ENCODE measurements around the gene LRRC4C.
"Not testable (repeated sequence)": the region's sequence is repeated elsewhere in the genome, so short reads cannot be mapped to it uniquely, and the experiment has no call there.

LRRC4C gene

DNA sequence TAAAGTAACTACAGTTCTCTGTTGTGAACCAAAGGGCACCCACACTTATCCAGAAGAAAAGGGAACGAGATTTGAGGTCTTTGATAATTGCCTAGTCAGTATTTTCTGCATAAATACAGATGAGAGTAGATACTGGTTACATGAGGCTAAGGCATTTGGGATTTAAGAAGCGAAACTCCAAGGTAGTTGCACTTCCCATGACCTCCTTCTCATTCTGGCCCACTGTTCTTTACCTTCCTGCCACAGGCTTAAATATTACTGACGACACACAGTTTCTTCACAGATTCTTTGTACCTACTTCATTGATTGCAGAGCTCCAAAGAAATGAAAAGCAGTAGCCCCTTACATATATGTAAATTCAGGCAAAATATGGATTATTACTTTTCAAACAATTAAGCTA, 915.3 kb downstream of the LRRC4C start:
- Histone ChIP-seq H3K4me1 (ENCODE audit: control insufficient read depth, insufficient read depth, low read length) (no peaks in the 10 kb centered on the region), H3K27me3 (ENCODE audit: control insufficient read depth, insufficient read depth, low read length) (no peaks in the 10 kb centered on the region), H3K36me3 (ENCODE audit: control insufficient read depth, insufficient read depth, low read length) (no peaks in the 10 kb centered on the region), H3K27ac (ENCODE audit: low read length) (no peak overlapping the region), H3K9me3 (ENCODE audit: control insufficient read depth, insufficient read depth, low read length) (no peaks in the 10 kb centered on the region), H3K4me3 (ENCODE audit: low read length) (no peak overlapping the region)
- no CpG with 5 or more reads among the region's 3 CpGs for WGBS (ENCODE audit: insufficient coverage, insufficient read length)
- DNase-seq (ENCODE audit: low read depth, low spot score) = no peak

DNA sequence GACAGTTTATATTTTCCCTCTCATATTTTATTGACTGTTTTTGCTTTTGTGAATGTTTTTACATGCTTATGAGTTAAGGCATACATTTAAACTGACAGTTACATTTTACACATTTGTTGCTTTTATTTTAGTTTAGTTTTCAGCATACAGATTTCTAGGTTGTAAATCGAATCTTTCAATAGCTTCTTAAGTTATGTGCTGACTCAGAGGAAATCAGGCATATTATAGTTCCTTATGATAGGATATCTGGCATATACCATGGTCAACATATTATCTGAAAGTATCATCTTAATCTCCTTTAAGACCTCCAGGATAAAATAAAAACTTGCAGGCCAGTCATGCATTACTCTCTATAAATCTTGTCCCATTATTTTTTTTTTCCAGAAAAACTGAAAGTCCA, 916.6 kb downstream of the LRRC4C start:
- no peak for DNase-seq (ENCODE audit: low read depth, low spot score)
- Histone ChIP-seq H3K4me3 (ENCODE audit: low read length) (no peak overlapping the region), H3K4me1 (ENCODE audit: control insufficient read depth, insufficient read depth, low read length) (no peaks in the 10 kb centered on the region), H3K27ac (ENCODE audit: low read length) (no peak overlapping the region), H3K36me3 (ENCODE audit: control insufficient read depth, insufficient read depth, low read length) (no peaks in the 10 kb centered on the region), H3K9me3 (ENCODE audit: control insufficient read depth, insufficient read depth, low read length) (no peaks in the 10 kb centered on the region), H3K27me3 (ENCODE audit: control insufficient read depth, insufficient read depth, low read length) (no peaks in the 10 kb centered on the region)
- WGBS (ENCODE audit: insufficient coverage, insufficient read length) = no CpG with 5 or more reads among the region's 1 CpG

DNA sequence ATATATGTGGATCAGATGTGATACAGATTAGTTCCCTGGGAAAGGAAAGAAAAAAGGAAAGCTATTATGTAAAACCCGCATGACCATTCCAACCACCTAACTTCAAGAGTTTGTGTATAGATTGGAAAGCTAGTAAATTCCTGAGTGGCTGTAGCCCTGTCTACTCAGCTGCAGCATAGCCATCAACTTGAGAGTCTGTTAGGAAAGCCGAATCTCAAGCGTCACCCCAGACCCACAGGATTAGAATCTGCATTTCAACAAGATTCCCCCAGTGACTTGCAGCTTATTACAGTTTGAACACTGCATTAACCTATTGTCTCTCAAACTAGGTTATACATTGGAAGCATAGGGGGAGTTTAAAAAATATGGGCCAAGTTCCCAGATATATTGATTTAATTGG, 921.7 kb downstream of the LRRC4C start:
- no peak for DNase-seq (ENCODE audit: low read depth, low spot score)
- Histone ChIP-seq H3K27ac (ENCODE audit: low read length) (no peak overlapping the region), H3K36me3 (ENCODE audit: control insufficient read depth, insufficient read depth, low read length) (no peaks in the 10 kb centered on the region), H3K27me3 (ENCODE audit: control insufficient read depth, insufficient read depth, low read length) (no peaks in the 10 kb centered on the region), H3K4me3 (ENCODE audit: low read length) (no peak overlapping the region), H3K4me1 (ENCODE audit: control insufficient read depth, insufficient read depth, low read length) (no peaks in the 10 kb centered on the region), H3K9me3 (ENCODE audit: control insufficient read depth, insufficient read depth, low read length) (no peaks in the 10 kb centered on the region)
- no CpG with 5 or more reads among the region's 3 CpGs for WGBS (ENCODE audit: insufficient coverage, insufficient read length)

DNA sequence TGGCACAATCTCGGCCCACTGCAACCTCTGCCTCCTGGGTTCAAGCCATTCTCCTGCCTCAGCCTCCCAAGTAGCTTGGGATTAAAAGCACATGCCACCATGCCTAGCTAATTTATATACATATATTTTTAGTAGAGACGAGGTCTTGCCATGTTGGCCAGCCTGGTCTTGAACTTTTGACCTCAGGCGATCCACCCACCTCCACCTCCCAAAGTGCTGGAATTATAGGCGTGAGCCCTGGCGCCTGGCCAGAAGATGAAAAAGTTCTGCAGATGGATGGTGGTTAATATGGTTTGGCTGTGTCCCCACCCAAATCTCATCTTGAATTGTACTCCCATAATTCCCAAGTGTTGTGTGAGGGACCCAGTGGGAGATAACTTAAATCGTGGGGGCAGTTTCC, 937.4 kb downstream of the LRRC4C start:
- not testable (repeated sequence) for H3K27ac ChIP-seq (ENCODE audit: low read length); H3K4me3 ChIP-seq (ENCODE audit: low read length); H3K4me1 ChIP-seq (ENCODE audit: control insufficient read depth, insufficient read depth, low read length); DNase-seq (ENCODE audit: low read depth, low spot score); H3K27me3 ChIP-seq (ENCODE audit: control insufficient read depth, insufficient read depth, low read length); H3K36me3 ChIP-seq (ENCODE audit: control insufficient read depth, insufficient read depth, low read length); H3K9me3 ChIP-seq (ENCODE audit: control insufficient read depth, insufficient read depth, low read length)
- WGBS (ENCODE audit: insufficient coverage, insufficient read length) = no CpG with 5 or more reads among the region's 6 CpGs

DNA sequence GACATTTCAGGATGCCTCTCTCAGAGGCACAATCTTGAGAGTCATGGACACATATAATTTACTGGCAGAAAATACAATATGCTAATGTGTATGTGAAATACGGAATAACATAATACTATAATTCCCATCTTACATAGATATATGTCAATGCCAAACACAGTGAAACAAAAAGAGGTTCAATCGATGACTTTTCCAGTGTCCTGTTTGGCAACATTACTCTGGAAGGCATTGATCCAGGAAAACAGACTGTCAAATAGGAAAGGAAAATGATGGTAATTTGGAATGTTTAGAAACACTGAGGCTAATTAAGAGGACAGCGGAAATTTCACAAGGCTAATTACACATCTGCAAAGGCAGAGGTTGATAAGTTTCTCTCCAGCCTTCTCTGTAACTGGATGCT, 942.3 kb downstream of the LRRC4C start:
- Histone ChIP-seq H3K9me3 (ENCODE audit: control insufficient read depth, insufficient read depth, low read length) (no peaks in the 10 kb centered on the region), H3K36me3 (ENCODE audit: control insufficient read depth, insufficient read depth, low read length) (no peaks in the 10 kb centered on the region), H3K4me1 (ENCODE audit: control insufficient read depth, insufficient read depth, low read length) (no peaks in the 10 kb centered on the region)

DNA sequence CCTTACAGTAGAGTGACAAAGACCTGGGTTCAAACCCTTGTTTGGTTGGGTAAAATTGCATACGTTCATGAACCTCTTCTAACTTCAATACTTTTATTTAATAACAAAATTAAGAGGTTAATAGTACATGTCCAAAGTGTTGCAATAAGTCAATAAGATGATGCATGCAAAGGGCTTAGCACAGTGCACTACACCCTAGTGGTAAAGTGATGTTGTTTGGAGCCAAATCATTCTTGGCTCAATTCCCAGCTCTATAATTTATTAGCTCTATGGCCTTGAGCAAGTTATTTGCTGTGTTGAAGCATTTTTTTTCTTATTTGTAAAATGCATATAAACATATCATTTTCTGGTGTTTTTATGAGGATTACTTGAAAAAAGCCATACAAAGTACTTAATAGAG, 945.3 kb downstream of the LRRC4C start:
- no peaks in the 10 kb centered on the region for H3K9me3 ChIP-seq (ENCODE audit: control insufficient read depth, insufficient read depth, low read length)
- H3K36me3 ChIP-seq (ENCODE audit: control insufficient read depth, insufficient read depth, low read length) = no peaks in the 10 kb centered on the region
- DNase-seq (ENCODE audit: low read depth, low spot score) = no peak
- H3K27me3 ChIP-seq (ENCODE audit: control insufficient read depth, insufficient read depth, low read length) = no peaks in the 10 kb centered on the region
- H3K27ac ChIP-seq (ENCODE audit: low read length) = no peak overlapping the region
- no peaks in the 10 kb centered on the region for H3K4me1 ChIP-seq (ENCODE audit: control insufficient read depth, insufficient read depth, low read length)
- H3K4me3 ChIP-seq (ENCODE audit: low read length) = no peak overlapping the region
- no CpG with 5 or more reads among the region's 1 CpG for WGBS (ENCODE audit: insufficient coverage, insufficient read length)

More for the DNA sequence above, 942.3 kb downstream of the LRRC4C start:
- no peak for DNase-seq (ENCODE audit: low read depth, low spot score)
- no peak overlapping the region for H3K27ac ChIP-seq (ENCODE audit: low read length)
- no peaks in the 10 kb centered on the region for H3K27me3 ChIP-seq (ENCODE audit: control insufficient read depth, insufficient read depth, low read length)
- H3K4me3 ChIP-seq (ENCODE audit: low read length) = no peak overlapping the region
- WGBS (ENCODE audit: insufficient coverage, insufficient read length) = no CpG with 5 or more reads among the region's 3 CpGs

DNA sequence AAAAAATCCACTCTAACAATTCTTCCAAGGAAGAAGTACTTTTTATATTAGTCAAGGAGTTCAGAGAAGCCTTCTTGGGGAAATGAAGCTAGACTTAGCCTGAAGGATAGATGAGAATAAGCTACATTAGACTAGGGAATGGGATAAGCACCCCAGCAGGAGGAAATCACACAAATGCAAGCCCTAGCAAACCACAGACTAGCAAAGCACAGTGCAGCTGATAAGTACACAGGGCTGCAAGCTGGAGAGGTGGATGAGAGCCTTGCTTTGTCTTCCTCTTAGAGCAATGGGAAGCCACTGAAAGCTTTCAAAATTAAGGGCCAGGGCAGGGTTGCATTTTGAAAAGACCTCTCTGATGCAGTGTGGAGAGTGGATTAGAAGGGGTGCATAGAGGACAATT, 946.2 kb downstream of the LRRC4C start:
- H3K27me3 ChIP-seq (ENCODE audit: control insufficient read depth, insufficient read depth, low read length) = no peaks in the 10 kb centered on the region
- no peak for DNase-seq (ENCODE audit: low read depth, low spot score)
- no peak overlapping the region for H3K4me3 ChIP-seq (ENCODE audit: low read length)
- no peaks in the 10 kb centered on the region for H3K36me3 ChIP-seq (ENCODE audit: control insufficient read depth, insufficient read depth, low read length)
- no peaks in the 10 kb centered on the region for H3K4me1 ChIP-seq (ENCODE audit: control insufficient read depth, insufficient read depth, low read length)
- H3K9me3 ChIP-seq (ENCODE audit: control insufficient read depth, insufficient read depth, low read length) = no peaks in the 10 kb centered on the region
- no peak overlapping the region for H3K27ac ChIP-seq (ENCODE audit: low read length)

DNA sequence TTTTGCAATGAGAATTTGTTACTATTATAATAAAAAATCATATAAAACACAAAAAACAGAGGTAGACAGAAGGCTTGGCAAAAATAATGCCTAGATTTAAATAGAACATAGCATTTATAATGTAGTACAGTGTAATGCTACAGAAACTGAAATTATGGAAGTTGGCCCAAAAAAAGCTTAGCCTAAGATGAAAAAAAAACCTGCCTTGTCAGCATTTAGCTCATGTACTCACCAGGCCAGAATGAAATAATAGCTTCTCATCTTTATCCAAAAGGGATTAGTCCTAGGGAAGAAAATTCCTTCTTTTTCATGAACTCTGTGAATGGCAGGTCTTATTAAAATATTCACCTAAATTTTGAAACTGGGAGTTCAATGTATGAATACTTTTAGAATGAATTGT, 951.1 kb downstream of the LRRC4C start:
- no peaks in the 10 kb centered on the region for H3K9me3 ChIP-seq (ENCODE audit: control insufficient read depth, insufficient read depth, low read length)
- no peak for DNase-seq (ENCODE audit: low read depth, low spot score)
- no peak overlapping the region for H3K4me3 ChIP-seq (ENCODE audit: low read length)
- H3K27me3 ChIP-seq (ENCODE audit: control insufficient read depth, insufficient read depth, low read length) = no peaks in the 10 kb centered on the region
- no peaks in the 10 kb centered on the region for H3K4me1 ChIP-seq (ENCODE audit: control insufficient read depth, insufficient read depth, low read length)
- H3K27ac ChIP-seq (ENCODE audit: low read length) = no peak overlapping the region
- H3K36me3 ChIP-seq (ENCODE audit: control insufficient read depth, insufficient read depth, low read length) = no peaks in the 10 kb centered on the region

DNA sequence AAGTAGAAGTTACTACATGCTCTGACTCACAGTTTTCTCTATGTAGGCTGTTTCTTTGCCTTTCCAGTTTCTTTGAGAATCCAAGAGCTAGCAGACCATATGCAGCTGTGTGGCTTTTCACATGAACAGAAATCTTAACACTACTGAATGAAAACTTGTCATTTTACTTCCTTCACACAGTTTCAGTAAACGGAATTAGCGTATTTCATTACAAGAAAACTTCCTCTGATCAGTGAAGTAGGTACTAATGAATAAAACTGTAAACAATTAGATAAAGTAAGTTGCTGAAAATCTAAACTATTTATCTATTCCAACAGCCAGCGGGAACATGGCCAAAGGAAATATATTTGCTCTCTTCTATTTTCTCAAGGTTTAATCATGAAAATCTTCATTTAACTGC, 953.2 kb downstream of the LRRC4C start:
- no peak for DNase-seq (ENCODE audit: low read depth, low spot score)
- Histone ChIP-seq H3K4me3 (ENCODE audit: low read length) (no peak overlapping the region), H3K27ac (ENCODE audit: low read length) (no peak overlapping the region), H3K36me3 (ENCODE audit: control insufficient read depth, insufficient read depth, low read length) (no peaks in the 10 kb centered on the region), H3K9me3 (ENCODE audit: control insufficient read depth, insufficient read depth, low read length) (no peaks in the 10 kb centered on the region), H3K4me1 (ENCODE audit: control insufficient read depth, insufficient read depth, low read length) (no peaks in the 10 kb centered on the region), H3K27me3 (ENCODE audit: control insufficient read depth, insufficient read depth, low read length) (no peaks in the 10 kb centered on the region)
- no CpG with 5 or more reads among the region's 3 CpGs for WGBS (ENCODE audit: insufficient coverage, insufficient read length)

DNA sequence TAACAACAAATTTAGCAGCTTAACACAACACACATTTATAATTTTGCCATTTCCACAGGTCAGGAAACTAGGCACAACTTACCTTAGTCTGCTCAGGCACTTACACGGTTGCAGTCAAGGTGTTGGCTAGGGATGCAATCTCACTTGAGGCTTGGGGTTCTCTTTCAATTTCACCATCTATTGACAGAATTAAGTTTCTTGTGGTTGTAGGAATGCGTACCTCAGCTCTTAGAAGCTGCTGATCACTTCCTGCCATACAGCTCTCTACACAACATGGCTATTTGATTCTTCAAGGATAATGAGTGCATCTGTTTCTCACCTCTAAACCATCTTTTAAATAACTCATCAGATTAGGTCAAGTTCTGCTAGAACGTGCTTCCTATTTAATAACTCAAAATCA, 968.1 kb downstream of the LRRC4C start:
- no peak for DNase-seq (ENCODE audit: low read depth, low spot score)
- no CpG with 5 or more reads among the region's 3 CpGs for WGBS (ENCODE audit: insufficient coverage, insufficient read length)
- no peak overlapping the region for H3K4me3 ChIP-seq (ENCODE audit: low read length)

DNA sequence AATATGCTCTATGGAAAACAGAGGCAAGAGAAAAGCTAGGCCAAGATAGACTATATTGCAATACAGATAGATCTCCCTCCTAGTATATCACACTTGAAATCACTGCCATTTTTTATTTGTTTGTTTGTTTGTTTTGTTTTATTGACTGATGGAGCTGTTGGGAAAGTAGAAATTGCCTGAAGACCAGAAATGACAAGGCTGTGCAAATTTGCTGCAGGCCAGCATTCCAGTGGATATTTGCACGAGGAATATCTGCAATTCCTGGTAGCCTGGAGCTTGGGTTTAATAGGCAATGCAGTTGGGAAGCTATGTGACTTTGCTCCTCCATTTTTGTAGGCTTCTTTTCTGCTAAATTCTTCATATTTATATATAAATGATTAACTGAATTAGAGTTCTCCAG, 991.7 kb downstream of the LRRC4C start:
- Histone ChIP-seq H3K27ac (ENCODE audit: low read length) (no peak overlapping the region), H3K4me1 (ENCODE audit: control insufficient read depth, insufficient read depth, low read length) (no peaks in the 10 kb centered on the region), H3K9me3 (ENCODE audit: control insufficient read depth, insufficient read depth, low read length) (no peaks in the 10 kb centered on the region)

More for the DNA sequence above, 968.1 kb downstream of the LRRC4C start:
- Histone ChIP-seq H3K9me3 (ENCODE audit: control insufficient read depth, insufficient read depth, low read length) (no peaks in the 10 kb centered on the region), H3K27ac (ENCODE audit: low read length) (no peak overlapping the region), H3K27me3 (ENCODE audit: control insufficient read depth, insufficient read depth, low read length) (no peaks in the 10 kb centered on the region), H3K36me3 (ENCODE audit: control insufficient read depth, insufficient read depth, low read length) (no peaks in the 10 kb centered on the region), H3K4me1 (ENCODE audit: control insufficient read depth, insufficient read depth, low read length) (no peaks in the 10 kb centered on the region)

More for the DNA sequence above, 991.7 kb downstream of the LRRC4C start:
- WGBS (ENCODE audit: insufficient coverage, insufficient read length) = no CpG with 5 or more reads among the region's 1 CpG
- H3K27me3 ChIP-seq (ENCODE audit: control insufficient read depth, insufficient read depth, low read length) = no peaks in the 10 kb centered on the region
- no peak for DNase-seq (ENCODE audit: low read depth, low spot score)
- no peak overlapping the region for H3K4me3 ChIP-seq (ENCODE audit: low read length)
- H3K36me3 ChIP-seq (ENCODE audit: control insufficient read depth, insufficient read depth, low read length) = no peaks in the 10 kb centered on the region

All from iPS DF 6.9 (cell line).